Mesenchymal stem cell (in vitro differentiated cells and primary cell): ENCODE data around the gene SH2B3.

ENCODE experiments used
- DNase-seq: peaks from one replicate; pipeline ENCODE4 v3.0.0-alpha.2; 2013
- H2AFZ ChIP-seq: one replicate; pipeline ENCODE4 v1.6.1; 2013; ENCODE audit warnings: low read depth, mild to moderate bottlenecking, control low read depth, inconsistent platforms, low read length, moderate library complexity
- H2AK5ac ChIP-seq: 2 replicates; pipeline ENCODE4 v1.6.1; 2013; ENCODE audit warnings: low read length, moderate library complexity, mild to moderate bottlenecking, inconsistent platforms; ENCODE audit not compliant: severe bottlenecking
- H2BK120ac ChIP-seq: one replicate; pipeline ENCODE4 v1.6.1; 2013; ENCODE audit warnings: low read depth, mild to moderate bottlenecking, inconsistent platforms, low read length, moderate library complexity
- H2BK12ac ChIP-seq, 2 experiments: one replicate each; pipeline ENCODE4 v1.6.1; 2013; ENCODE audit warnings: inconsistent platforms in 2 of 2, low read length in 2 of 2, mild to moderate bottlenecking in 2 of 2, moderate library complexity in 2 of 2, control low read depth in 1 of 2
- H2BK15ac ChIP-seq: one replicate; pipeline ENCODE4 v1.6.1; 2013; ENCODE audit warnings: mild to moderate bottlenecking, low read depth, inconsistent platforms; ENCODE audit not compliant: poor library complexity, severe bottlenecking
- H2BK5ac ChIP-seq: 2 replicates; pipeline ENCODE4 v1.6.1; 2013; ENCODE audit warnings: low read depth, mild to moderate bottlenecking, low read length, control low read depth, inconsistent platforms; ENCODE audit not compliant: poor library complexity, severe bottlenecking
- H3K14ac ChIP-seq, 2 experiments: one replicate each; pipeline ENCODE4 v1.6.1; 2013; ENCODE audit warnings: inconsistent platforms in 2 of 2, low read length in 2 of 2, control low read depth in 1 of 2, mild to moderate bottlenecking in 1 of 2, moderate library complexity in 1 of 2
- H3K18ac ChIP-seq, 2 experiments: one replicate each; pipeline ENCODE4 v1.6.1; 2013; ENCODE audit warnings: inconsistent platforms in 2 of 2, low read length in 2 of 2, control low read depth in 1 of 2, low read depth in 1 of 2, mild to moderate bottlenecking in 1 of 2
- H3K23ac ChIP-seq, 2 experiments: one replicate each; pipeline ENCODE4 v1.6.1; 2013; ENCODE audit warnings: inconsistent platforms in 2 of 2, low read length in 2 of 2, mild to moderate bottlenecking in 2 of 2, moderate library complexity in 2 of 2, control low read depth in 1 of 2
- H3K27ac ChIP-seq: 2 replicates; pipeline ENCODE4 v1.5.1; 2013; ENCODE audit warnings: mild to moderate bottlenecking, moderate library complexity, low read length, control low read depth, inconsistent platforms; ENCODE audit not compliant: poor library complexity, severe bottlenecking
- H3K27me3 ChIP-seq, 2 experiments: 2 replicates each; pipeline versions ENCODE4 v1.6.1 to v1.7.0; 2013; ENCODE audit warnings: low read length in 2 of 2, mild to moderate bottlenecking in 2 of 2, moderate library complexity in 2 of 2, control low read depth in 1 of 2, inconsistent platforms in 1 of 2; ENCODE audit not compliant: control insufficient read depth in 1 of 2, insufficient read depth in 1 of 2
- H3K36me3 ChIP-seq, 2 experiments: 2 replicates each; pipeline versions ENCODE4 v1.6.1 to v1.7.0; 2013; ENCODE audit warnings: low read length in 2 of 2, control low read depth in 1 of 2, inconsistent platforms in 1 of 2, low read depth in 1 of 2, mild to moderate bottlenecking in 1 of 2; ENCODE audit not compliant: insufficient read depth in 2 of 2, control insufficient read depth in 1 of 2
- H3K4ac ChIP-seq, 2 experiments: one replicate each; pipeline ENCODE4 v1.6.1; 2013; ENCODE audit warnings: inconsistent platforms in 2 of 2, low read length in 2 of 2, mild to moderate bottlenecking in 2 of 2, moderate library complexity in 2 of 2, control low read depth in 1 of 2, low read depth in 1 of 2
- H3K4me1 ChIP-seq: 2 replicates; pipeline ENCODE4 v1.6.1; 2013; ENCODE audit warnings: low read depth, low read length, control low read depth; ENCODE audit not compliant: control insufficient read depth, insufficient read depth
- H3K4me2 ChIP-seq: 2 replicates; pipeline ENCODE4 v1.6.1; 2013; ENCODE audit warnings: low read length, mild to moderate bottlenecking, inconsistent platforms; ENCODE audit not compliant: poor library complexity, severe bottlenecking
- H3K4me3 ChIP-seq, 2 experiments: 2 replicates each; pipeline versions ENCODE4 v1.5.1 to v1.7.0; 2013; ENCODE audit warnings: low read length in 2 of 2, mild to moderate bottlenecking in 2 of 2, control low read depth in 1 of 2, low read depth in 1 of 2; ENCODE audit not compliant: insufficient read depth in 1 of 2
- H3K79me1 ChIP-seq: replicated peaks from 2 replicates; pipeline ENCODE4 v1.6.1; 2013; ENCODE audit warnings: mild to moderate bottlenecking, control low read depth, low read length, inconsistent platforms; ENCODE audit not compliant: poor library complexity, severe bottlenecking
- H3K9ac ChIP-seq: 2 replicates; pipeline ENCODE4 v1.7.0; 2013; ENCODE audit warnings: mild to moderate bottlenecking, low read length, moderate library complexity
- H3K9me3 ChIP-seq: 2 replicates; pipeline ENCODE4 v1.7.0; 2013; ENCODE audit warnings: mild to moderate bottlenecking, low read length; ENCODE audit not compliant: control insufficient read depth
- H4K8ac ChIP-seq: one replicate; pipeline ENCODE4 v1.6.1; 2013; ENCODE audit warnings: inconsistent platforms, mild to moderate bottlenecking, low read length, moderate library complexity
- H4K91ac ChIP-seq: one replicate; pipeline ENCODE4 v1.6.1; 2013; ENCODE audit warnings: mild to moderate bottlenecking, low read length, inconsistent platforms
- WGBS: methylation state at CpG from one replicate; pipeline ENCODE4 v1.1.7; 2013; ENCODE audit warnings: mixed read lengths; 5-methylcytosine and 5-hydroxymethylcytosine counted together

Gene SH2B3

DNA sequence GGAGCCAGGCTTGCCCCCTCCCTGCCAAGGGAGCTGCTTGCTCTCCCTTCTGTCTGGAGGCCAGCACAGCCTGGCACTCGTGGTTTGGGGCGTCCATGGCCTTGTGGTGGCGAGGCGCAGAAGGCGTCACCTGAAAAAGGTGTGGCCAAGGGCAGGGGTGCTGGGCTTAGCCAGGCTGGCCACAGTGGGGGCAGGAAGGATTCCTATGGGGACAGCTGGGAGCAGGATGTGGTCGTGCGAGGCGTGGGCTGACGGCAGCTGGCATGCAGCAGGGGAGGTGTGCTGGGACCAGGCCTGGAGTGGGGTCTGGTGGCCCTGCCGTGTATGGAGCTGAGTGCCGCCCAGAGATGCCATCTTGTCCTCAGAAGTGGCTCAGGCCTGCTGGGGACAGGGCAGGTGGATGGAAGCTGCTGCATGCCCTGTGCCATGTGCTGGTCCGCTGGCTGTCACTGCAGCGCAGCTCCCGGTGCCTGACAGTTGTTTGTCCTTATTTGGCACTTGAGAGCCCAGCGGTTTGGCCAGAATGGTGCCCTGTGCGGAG, 30.0 kb downstream of the SH2B3 start:
- Histone ChIP-seq H3K27ac (peak overlapping the region; percentile 43), H2AFZ (no peak overlapping the region), H4K8ac (peak overlapping the region; percentile 78), H3K9ac (peak overlapping the region; percentile 9), H3K23ac (no peak overlapping the region), H2BK120ac (no peak overlapping the region), H2BK15ac (no peak overlapping the region), H4K91ac (peak overlapping the region; percentile 90), H3K4me1 (peaks cover 65% of the 10 kb centered on the region), H3K4ac (peak overlapping the region in 1 of 2 experiments; percentile 19), H3K14ac (peak overlapping the region in 1 of 2 experiments; percentile 94), H3K18ac (peak overlapping the region; percentile 59 to 74), H3K27me3 (no peaks in the 10 kb centered on the region), H3K9me3 (no peaks in the 10 kb centered on the region), H3K36me3 (peaks cover 13 to 37% of the 10 kb centered on the region in 2 experiments), H2AK5ac (peak overlapping the region; percentile 11), H2BK5ac (no peak overlapping the region), H3K4me2 (no peak overlapping the region), H2BK12ac (peak overlapping the region; percentile 3 to 59), H3K79me1 (no peaks in the 10 kb centered on the region), H3K4me3 (no peak overlapping the region)
- WGBS, result 85% methylated on average over 16 of the region's 16 CpGs
- no peak for DNase-seq

DNA sequence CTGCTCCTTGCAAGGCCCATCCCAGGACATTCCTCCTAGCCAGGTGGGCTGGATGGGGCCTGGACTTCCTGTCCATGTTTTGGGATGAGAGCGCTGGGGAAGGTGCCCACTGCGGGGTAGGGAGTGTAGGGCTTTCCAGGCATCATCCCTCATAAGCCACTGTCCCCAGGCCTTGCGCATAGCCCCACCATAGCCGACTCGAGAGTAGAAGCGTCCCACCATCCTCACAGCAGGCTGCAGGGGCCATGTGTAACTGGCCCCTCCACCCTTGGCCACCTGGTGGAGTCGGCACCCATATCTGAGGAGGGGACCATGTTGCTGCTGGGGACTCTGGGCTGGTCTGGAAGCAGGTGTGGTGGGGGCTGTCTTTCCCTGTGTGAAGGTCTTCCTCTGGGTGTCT, 30.5 kb downstream of the SH2B3 start:
- Histone ChIP-seq H3K79me1 (no peaks in the 10 kb centered on the region), H2AFZ (no peak overlapping the region), H2BK12ac (no peak overlapping the region), H2BK15ac (no peak overlapping the region), H3K27me3 (no peaks in the 10 kb centered on the region), H3K18ac (peak overlapping the region; percentile 23 to 59), H3K23ac (no peak overlapping the region), H3K4ac (no peak overlapping the region), H3K9me3 (no peaks in the 10 kb centered on the region), H3K27ac (peak overlapping the region; percentile 86), H2BK120ac (no peak overlapping the region), H3K9ac (peak overlapping the region; percentile 9), H4K91ac (peak overlapping the region; percentile 31), H3K4me3 (no peak overlapping the region), H2AK5ac (peak overlapping the region; percentile 58), H4K8ac (peak overlapping the region; percentile 67), H3K4me2 (no peak overlapping the region), H2BK5ac (no peak overlapping the region), H3K4me1 (peaks cover 61% of the 10 kb centered on the region), H3K36me3 (peaks cover 18 to 37% of the 10 kb centered on the region in 2 experiments), H3K14ac (peak overlapping the region in 1 of 2 experiments; percentile 35)
- WGBS, result 95% methylated on average over 7 of the region's 7 CpGs
- no peak for DNase-seq

GRCh38 chr12:111436811-111437210, 31.1 kb downstream of the SH2B3 start:
- Histone ChIP-seq H3K23ac (peak overlapping the region in 1 of 2 experiments; percentile 1), H3K14ac (peak overlapping the region in 1 of 2 experiments; percentile 35), H2BK12ac (peak overlapping the region in 1 of 2 experiments; percentile 2), H3K79me1 (no peaks in the 10 kb centered on the region), H4K8ac (peak overlapping the region; percentile 38), H2AFZ (no peak overlapping the region), H3K4me3 (no peak overlapping the region), H3K36me3 (peaks cover 22 to 39% of the 10 kb centered on the region in 2 experiments), H3K27me3 (no peaks in the 10 kb centered on the region), H2AK5ac (peak overlapping the region; percentile 58), H4K91ac (no peak overlapping the region), H3K9me3 (no peaks in the 10 kb centered on the region), H2BK15ac (no peak overlapping the region), H3K4me1 (peaks cover 57% of the 10 kb centered on the region), H3K18ac (peak overlapping the region in 1 of 2 experiments; percentile 55), H2BK5ac (peak overlapping the region; percentile 22), H3K27ac (peak overlapping the region; percentile 86), H3K4me2 (no peak overlapping the region), H3K4ac (no peak overlapping the region), H3K9ac (no peak overlapping the region), H2BK120ac (no peak overlapping the region)
- no peak for DNase-seq
- WGBS, result 100% methylated on average over 1 of the region's 4 CpGs

DNA sequence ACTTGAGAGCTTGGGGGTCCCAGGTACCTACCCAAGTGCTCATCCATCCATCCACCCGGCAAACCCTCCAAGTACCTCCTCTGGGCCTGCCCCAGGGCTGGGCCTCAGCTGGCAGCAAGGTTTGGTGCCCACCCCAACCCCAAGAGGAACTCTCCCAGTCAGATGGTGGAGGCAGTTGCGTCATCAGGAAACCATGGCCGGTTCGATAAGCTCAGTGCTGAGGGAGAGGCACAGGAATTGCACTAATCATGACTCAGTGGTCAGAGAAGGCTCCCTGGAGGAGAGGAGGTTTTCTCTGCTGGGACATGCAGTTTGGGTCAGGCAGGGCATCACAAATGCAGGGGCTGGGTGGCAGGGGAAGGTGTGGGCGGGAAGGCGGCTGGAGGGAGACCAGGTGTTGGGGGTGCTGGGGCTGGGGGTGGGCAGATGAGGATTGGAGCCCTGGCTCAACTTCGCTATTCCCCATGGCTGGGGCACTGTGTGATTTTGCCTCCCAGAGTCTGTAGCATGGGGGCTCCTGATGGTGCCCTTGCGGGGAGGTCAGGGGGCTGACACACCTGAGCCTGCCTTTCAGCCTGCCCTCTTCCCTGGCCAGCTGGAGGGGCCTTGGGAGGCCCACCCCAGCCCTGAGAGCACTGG, 32.2 kb downstream of the SH2B3 start:
- DNase-seq, result peak; percentile 88
- peak overlapping the region in 1 of 2 experiments; percentile 15 for H3K14ac ChIP-seq
- peak overlapping the region; percentile 86 for H3K27ac ChIP-seq
- H3K36me3 ChIP-seq, result peaks cover 29 to 49% of the 10 kb centered on the region in 2 experiments
- H3K4ac ChIP-seq, result peak overlapping the region in 1 of 2 experiments; percentile 10
- H2BK15ac ChIP-seq, result no peak overlapping the region
- H3K27me3 ChIP-seq, result no peaks in the 10 kb centered on the region
- no peak overlapping the region for H2AFZ ChIP-seq
- H2BK120ac ChIP-seq, result no peak overlapping the region
- 57% methylated on average over 8 of the region's 8 CpGs for WGBS
- H2BK12ac ChIP-seq, result peak overlapping the region; percentile 27 to 87
- peak overlapping the region; percentile 43 for H4K91ac ChIP-seq
- H3K9me3 ChIP-seq, result no peaks in the 10 kb centered on the region
- peak overlapping the region; percentile 82 for H4K8ac ChIP-seq
- peak overlapping the region; percentile 58 to 71 for H3K18ac ChIP-seq
- no peaks in the 10 kb centered on the region for H3K79me1 ChIP-seq
- H2BK5ac ChIP-seq, result peak overlapping the region; percentile 78
- no peak overlapping the region for H3K23ac ChIP-seq
- H3K9ac ChIP-seq, result peak overlapping the region; percentile 63
- peaks cover 64% of the 10 kb centered on the region for H3K4me1 ChIP-seq
- H2AK5ac ChIP-seq, result peak overlapping the region; percentile 34
- no peak overlapping the region for H3K4me3 ChIP-seq
- no peak overlapping the region for H3K4me2 ChIP-seq
